GM19238 (cell line): ENCODE measurements around the gene ALDH5A1.

Source experiments
- DNase-seq: peaks from one replicate; pipeline ENCODE4 v3.0.0; 2011; ENCODE audit warnings: low spot score; ENCODE audit not compliant: insufficient read length

Gene ALDH5A1

GRCh38 chr6:24522228-24523176 lies 27.7 kb downstream of the ALDH5A1 start:
- DNase-seq, result no peak

- no peak for DNase-seq
These were observed 29.6 kb downstream of the ALDH5A1 start for GRCh38 chr6:24524329-24524728.

DNA sequence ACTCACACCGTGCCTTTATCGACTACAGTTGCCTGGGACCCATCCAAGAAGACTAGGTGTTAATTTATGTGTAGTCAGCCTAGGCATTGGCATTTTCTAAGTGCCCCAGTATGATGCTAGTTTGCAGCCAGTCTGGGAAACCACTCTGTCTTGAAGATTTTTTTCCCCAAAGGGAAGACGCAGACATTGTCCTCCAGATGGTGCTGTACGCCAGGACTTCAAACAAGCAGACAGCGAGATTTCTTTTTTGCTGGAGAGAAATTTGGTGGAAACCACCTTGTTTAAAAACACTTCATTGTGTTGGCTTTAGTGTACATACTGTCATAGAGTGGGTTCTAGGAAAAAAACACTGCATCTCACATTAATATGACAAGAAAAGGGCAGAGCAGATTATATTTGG lies 30.0 kb downstream of the ALDH5A1 start:
- DNase-seq, result no peak

DNA sequence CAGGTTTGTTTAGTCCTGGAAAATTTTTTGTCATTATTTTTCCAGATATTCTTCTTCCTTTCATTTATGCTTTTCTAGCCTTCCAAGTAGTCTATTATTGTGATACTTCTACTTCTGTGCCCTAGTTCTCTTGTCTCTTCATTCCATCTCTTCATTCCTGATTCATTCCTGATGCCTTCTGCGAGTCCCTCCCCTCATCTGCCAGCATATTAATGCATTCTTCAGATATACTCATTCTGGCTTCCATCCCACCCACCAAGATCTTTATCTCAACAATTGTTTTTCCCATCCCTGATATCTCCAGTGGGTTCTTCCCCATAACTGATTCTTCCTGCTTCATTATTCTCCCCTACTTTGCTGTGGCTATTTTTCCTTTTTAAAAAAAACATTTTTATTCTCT lies 35.2 kb downstream of the ALDH5A1 start:
- DNase-seq, result no peak

DNA sequence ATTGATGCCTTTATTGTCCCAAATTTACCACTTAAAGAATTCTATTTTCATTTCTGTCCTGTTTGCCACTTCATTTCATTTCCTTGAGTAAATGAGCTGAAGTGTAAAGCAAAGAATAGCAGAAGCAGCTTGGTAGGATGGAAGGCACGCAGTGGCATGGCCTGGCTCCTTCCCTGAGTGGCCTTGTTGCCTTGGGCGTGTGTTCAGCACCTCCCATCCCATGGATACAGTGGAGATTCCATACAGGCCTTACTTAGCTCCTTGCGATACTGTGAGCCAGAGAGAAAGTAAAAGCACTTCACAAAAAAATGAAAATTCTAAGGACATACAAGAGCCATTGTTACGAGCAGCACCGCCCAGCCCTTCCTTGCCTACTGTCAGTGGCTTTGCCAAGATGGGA lies 39.6 kb downstream of the ALDH5A1 start:
- DNase-seq, result no peak

GRCh38 chr6:24535210-24535609 lies 40.4 kb downstream of the ALDH5A1 start:
- DNase-seq, result no peak

GRCh38 chr6:24536466-24536865 lies 41.7 kb downstream of the ALDH5A1 start:
- no peak for DNase-seq

DNA sequence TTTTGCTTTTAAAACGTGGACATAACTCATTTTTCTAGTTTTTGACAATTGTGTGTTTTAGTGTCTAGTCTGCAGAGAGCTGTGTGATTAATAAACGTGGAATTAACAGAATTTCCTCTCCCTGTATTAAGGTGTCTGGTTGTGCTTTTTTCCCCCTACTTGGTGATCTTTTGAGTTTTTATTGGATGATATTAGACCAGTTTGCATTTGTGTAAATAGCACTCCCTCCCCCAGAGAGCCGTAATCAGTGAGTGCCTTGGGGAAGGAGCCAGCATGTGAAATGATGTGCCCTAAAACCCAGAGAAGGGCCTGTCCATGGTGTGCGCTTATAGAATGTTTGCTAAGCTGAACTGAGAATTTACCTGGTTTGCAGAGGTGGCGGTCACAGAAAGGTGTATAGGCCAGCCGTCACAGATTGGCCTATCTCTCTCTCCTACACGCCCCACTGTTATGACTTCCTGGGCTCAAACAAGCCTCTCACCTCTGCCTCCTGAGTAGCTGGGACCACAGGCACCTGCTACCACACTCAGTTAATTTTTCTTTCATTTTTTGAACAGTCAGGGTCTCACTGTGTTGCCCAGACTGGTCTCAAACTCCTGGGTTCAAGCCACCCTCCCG lies 42.4 kb downstream of the ALDH5A1 start:
- DNase-seq, result no peak

DNA sequence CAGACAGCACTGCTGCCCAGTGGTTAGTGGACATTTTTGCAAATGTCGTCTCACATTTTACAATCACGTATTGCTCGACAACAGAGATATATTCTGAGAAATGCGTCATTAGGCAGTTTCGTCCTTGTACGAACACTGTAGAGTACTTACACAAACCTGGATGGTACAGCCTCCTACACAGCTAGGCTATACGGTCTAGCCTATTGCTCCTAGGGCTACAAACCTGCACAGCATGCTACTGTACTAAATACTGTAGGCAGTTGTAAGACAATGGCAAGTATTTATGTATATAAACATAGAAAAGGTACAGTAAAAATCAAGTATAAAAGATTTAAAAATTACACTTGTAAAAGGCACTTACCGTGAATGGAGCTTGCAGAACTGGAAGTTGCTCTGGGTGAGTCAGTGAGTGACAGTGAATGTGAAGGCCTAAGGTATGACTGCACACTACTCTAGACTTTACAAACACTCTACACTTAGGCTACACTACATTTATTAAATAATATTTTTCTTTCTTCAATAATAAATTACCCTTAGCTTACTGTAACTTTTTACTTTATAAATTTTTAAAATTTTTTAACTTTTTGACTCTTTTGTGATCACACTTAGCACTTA lies 43.1 kb downstream of the ALDH5A1 start:
- DNase-seq, result no peak

- no peak for DNase-seq
These were observed 44.6 kb downstream of the ALDH5A1 start for GRCh38 chr6:24539416-24539815.

GRCh38 chr6:24540197-24540596 lies 45.4 kb downstream of the ALDH5A1 start:
- DNase-seq, result no peak

DNA sequence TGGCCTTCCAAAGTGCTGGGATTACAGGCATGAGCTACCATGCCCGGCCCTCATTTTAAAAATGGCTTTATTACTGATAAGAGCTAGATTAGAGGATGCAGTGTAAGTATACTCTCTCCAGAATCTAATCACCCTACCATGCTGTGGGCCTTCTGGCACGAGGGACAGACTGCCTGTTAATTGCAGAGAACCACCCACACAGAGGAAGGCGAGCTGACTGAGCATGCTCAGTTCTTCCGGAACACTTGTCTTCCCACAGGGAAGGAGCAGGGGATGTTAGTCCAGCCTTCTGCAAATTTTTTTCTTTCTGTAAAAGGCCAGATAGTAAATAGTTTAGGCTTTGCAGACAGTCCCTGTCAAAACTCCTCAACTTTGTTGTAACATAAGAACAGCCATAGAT lies 48.9 kb downstream of the ALDH5A1 start:
- no peak for DNase-seq

GRCh38 chr6:24545183-24545582 lies 50.4 kb downstream of the ALDH5A1 start:
- no peak for DNase-seq

DNA sequence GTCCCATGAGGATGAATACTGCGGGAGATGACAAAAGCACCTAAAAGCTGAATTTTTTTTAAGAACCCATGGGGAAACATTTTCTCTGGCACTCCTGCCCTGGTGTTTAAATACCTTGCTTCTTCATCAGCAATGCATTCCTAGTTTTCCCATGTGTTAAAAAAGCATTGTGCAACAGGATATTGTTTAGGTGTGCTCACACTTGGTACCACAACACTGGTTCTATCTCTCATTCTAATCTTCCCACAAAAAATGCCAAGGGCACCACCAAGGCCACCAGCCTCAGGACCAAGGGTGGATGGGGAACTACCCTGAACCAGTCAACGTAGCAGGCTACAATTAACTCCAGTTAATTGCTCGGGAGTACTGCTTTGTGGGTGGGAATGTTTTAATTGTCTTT lies 50.9 kb downstream of the ALDH5A1 start:
- DNase-seq, result no peak

- no peak for DNase-seq
These were observed 51.7 kb downstream of the ALDH5A1 start for GRCh38 chr6:24546439-24546838.

DNA sequence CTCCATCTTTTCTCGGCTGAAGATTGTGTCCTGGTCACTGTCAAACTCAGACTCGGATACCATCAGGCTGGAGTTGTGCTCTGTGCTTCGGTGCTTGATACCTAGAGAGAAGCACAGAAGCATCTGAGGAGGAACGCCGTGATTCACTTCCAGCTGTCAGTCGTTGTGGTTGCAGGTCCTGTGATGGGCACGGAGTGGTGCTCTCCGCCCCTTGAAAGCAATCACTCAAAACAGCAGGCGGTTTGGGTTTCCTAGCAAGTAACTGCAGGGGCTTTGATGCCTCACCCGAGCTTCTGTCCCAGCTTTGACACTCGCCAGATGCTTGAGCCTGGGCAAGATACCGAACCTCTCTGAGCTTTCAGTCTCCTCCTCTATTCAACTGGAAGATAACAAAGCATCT lies 52.5 kb downstream of the ALDH5A1 start:
- no peak for DNase-seq

DNA sequence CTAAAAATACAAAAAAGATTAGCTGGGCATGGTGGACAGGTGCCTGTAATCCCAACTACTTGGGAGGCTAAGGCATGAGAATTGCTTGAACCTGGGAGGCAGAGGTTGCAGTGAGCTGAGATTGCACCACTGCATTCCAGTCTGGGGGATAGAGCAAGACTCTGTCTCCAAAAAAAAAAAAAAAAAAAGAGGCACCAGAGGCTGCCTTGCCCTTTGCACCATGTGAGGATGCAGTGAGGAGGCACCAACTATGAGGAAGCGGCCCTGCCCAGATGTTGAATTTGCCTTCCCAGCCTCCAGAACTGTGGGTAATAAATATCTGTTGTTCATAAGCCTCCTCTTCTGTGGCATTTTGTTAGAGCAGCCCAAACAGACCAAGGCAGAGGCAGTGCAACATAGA lies 54.4 kb downstream of the ALDH5A1 start:
- no peak for DNase-seq

DNA sequence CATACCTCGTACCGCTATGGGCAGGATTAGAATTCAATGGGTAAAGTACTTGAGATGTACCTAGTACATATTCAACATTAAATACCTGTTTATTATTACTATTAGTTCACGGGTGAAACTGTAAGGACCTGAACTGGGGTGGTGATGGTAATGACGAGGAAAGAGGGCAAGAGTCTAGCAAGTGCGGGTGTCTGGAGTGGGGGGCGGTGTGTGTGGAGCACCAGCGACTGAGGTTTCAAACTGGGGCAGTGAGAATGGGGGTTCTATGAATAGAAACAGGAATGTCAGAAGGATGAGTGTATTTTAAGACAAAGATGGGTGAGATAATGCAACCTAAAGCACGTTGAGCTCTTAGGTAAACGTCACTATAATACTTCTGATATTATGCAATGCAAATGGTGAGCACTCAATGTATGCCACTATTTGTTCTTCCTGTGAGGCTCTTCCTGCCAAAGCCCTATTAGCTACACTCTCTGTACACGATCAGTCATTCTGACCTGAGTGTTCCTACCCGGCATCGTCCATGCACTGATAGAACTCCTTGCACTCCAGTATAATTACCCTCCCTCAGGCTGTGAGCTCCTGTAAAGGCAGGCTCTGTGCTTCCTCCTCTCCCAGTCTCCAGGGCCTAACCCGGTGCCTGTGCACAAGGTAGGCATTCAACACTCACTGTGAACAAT lies 55.0 kb downstream of the ALDH5A1 start:
- no peak for DNase-seq

DNA sequence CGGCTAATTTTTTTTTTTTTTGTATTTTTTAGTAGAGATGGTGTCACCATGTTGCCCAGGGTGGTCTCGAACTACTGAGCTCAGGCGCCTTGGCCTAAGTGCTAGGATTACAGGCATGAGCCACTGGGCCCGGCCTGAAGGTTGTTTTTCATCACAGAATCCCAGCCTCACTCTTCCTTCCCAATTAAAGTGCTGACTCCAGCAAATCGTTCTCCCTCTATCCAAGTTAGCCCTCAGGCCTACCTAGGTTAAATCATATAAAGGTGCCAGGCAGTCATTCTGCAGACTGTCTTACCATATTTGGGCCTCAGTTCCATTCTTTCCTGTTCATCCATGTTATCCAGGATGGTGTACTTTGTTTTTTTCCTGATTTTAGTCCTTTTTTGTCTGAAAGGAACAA lies 56.4 kb downstream of the ALDH5A1 start:
- no peak for DNase-seq

- no peak for DNase-seq
These were observed 59.7 kb downstream of the ALDH5A1 start for GRCh38 chr6:24554474-24554873.

GRCh38 chr6:24558516-24558915 lies 63.7 kb downstream of the ALDH5A1 start:
- DNase-seq, result no peak

DNA sequence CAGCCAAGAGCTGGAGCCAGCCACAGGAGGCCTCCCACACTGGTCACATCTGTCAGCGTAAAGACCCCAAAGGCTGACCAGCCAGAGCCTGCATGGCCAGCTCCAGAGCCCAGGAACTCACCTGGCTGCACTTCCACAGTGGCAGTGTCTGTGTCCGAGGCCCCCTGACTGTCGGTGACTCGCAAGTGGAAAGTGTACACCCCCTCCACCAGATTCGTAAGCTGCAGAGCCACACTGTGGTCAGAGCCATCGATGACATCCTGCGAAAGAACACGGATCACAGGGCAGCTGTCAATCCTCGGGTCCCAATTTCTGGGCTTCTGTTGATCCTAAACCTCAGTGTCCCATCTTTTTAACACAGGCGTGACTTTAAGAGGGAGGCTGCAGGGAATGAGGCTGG lies 69.3 kb downstream of the ALDH5A1 start:
- DNase-seq, result no peak
